IPS-NIHi11 (cell line): ENCODE data around the gene AVP.
"Not testable (repeated sequence)": the region's sequence is repeated elsewhere in the genome, so short reads cannot be mapped to it uniquely, and the experiment has no call there.

Experiments
- DNase-seq: peaks from one replicate; pipeline ENCODE4 v3.0.0; 2012; ENCODE audit warnings: mixed read lengths, low spot score

AVP gene, protein sequence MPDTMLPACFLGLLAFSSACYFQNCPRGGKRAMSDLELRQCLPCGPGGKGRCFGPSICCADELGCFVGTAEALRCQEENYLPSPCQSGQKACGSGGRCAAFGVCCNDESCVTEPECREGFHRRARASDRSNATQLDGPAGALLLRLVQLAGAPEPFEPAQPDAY

DNA sequence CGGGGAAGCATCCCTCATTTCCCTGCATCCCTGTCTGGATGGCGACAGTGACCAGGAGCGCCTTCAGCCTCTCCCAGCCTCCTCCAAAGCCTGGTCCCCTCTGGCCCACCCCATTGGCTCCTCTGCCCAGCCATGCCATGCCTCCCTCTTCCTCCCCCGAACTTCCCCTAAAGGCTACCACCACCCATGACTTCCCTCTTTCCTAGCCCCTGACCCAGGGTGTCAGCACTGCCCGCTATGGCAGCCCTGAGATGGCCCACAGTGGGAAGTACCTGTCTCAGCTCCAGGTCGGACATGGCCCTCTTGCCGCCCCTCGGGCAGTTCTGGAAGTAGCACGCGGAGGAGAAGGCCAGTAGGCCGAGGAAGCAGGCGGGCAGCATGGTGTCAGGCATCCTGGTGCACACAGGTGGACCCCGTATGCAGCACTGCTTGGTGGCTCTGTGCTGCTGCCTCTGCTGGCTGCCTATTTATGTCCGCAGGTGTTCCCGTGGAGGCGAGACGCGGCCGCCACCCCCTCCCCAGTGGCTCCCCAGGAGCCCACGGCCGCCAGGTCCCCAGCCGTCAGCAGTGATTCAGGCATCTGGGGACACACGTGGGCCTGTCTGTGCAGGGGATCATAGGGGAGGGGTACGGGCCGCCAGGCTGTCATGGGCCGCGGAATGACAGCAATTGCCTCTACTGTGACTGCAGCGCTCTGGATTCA lies at the start of gene AVP:
AVP (minus strand) TSS at position 442 of the 703 bp plus-strand sequence; CDS start at position 392, 50 bp downstream.
- peak; percentile 32 for DNase-seq

DNA sequence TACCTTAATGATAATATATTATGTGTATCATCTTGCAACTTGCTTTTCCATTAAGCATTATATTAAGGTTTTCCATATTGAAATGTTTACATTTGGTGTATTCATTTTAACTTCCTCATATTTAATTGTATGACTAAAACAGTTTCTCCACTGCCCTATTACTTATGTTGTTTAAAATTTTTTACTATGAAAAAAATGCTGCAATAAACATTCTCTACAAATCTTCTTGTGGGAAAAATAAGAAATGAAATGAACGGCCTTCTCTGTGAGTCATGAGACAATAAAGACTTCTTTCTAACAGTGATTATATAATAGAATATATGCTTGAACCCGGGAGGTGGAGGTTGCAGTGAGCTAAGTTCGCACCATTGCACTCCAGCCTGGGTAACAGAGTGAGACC lies 49.6 kb upstream of the AVP start:
- DNase-seq, result no peak

GRCh38 chr20:3133155-3133554 lies 48.6 kb upstream of the AVP start:
- no peak for DNase-seq

DNA sequence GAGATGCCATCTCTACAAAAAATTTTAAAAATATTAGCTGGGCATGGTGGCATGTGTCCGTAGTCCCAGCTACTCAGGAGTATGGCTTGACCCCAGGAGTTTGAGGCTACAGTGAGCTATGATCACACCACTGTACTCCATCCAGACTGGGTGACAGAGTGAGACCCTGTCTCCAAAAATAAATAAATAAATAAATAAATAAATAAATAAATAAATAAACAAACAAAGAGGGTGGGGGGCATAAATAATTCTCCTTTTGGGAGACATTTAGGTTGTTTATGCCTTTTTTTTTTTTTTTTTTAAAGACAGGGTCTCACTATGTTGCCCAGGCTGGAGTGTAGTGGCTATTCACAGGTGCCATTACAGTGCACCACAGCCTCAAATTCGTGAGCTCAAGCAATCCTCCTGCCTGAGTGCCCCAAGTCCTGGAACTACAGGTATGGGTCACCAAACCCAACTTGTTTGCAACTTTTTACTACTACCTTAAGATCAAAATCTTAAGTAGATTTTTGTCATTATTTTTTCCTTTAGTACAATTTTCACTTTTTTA lies 45.6 kb upstream of the AVP start:
- no peak for DNase-seq

DNA sequence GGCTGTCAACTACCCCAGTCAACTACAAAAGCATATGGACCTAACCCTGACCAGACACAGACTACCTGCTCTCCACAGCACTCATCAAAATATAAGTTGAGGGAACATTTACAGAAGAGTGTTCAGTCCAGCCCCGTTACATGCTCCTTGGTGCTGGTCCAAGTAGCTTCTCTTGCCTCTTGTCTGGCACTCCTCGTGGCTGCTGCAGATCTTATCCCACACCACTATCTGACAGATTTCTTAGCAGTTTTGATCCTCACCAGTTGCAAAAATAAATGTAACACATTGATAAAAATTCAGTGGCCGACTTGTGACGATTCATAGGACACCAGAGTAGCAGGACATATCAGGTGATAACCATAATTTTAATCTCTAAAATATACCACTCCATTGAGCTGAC lies 44.6 kb upstream of the AVP start:
- no peak for DNase-seq

DNA sequence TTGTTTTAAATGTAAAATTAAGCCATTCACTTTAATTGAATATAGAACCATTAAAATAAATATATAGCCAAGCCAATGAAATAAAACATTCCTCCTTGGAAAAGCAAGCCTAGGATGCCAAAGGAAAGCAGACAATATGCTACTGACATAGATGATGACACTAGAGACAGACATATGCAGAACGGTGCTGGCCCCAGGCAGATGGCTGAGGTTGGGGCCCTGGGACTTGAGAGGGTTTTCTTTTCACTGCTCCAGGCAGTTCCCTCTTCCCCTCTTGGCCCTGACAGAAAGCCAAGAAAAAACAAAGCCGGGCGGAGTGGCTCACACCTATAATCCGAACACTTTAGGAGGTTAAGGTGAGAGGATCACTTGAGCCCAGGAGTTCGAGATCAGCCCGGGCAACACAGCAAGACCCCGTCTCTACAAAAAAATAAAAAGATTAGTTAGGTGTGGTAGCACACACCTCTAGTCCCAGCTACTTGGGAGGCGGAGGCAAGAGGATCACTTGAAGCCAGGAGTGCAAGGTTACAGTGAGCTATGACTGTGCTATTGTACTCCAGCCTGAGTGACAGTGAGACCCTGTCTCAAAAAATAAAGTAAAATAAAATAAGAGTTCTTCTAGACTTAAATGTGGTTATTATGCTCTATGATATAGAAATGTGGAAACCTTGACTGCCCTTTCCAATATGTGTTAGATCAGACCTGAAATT lies 43.9 kb upstream of the AVP start:
- DNase-seq, result no peak

DNA sequence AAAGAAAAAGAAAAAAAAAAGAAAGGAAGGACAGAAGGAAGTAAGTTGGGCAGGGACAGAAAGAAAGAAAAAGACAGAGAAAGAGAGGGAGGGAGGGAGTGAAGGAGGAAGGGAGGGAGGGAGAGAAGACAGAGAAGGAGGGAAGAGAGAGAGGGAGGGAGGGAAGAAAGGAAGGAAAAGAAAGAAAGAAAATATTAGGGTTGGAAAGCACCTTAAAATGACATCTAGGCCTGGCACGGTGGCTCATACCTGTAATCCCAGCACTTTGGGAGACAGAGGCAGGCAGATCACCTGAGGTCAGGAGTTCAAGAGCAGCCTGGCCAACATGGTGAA lies 42.0 kb upstream of the AVP start:
- no peak for DNase-seq

GRCh38 chr20:3125776-3126526 lies 41.4 kb upstream of the AVP start:
- DNase-seq, result not testable (repeated sequence)

DNA sequence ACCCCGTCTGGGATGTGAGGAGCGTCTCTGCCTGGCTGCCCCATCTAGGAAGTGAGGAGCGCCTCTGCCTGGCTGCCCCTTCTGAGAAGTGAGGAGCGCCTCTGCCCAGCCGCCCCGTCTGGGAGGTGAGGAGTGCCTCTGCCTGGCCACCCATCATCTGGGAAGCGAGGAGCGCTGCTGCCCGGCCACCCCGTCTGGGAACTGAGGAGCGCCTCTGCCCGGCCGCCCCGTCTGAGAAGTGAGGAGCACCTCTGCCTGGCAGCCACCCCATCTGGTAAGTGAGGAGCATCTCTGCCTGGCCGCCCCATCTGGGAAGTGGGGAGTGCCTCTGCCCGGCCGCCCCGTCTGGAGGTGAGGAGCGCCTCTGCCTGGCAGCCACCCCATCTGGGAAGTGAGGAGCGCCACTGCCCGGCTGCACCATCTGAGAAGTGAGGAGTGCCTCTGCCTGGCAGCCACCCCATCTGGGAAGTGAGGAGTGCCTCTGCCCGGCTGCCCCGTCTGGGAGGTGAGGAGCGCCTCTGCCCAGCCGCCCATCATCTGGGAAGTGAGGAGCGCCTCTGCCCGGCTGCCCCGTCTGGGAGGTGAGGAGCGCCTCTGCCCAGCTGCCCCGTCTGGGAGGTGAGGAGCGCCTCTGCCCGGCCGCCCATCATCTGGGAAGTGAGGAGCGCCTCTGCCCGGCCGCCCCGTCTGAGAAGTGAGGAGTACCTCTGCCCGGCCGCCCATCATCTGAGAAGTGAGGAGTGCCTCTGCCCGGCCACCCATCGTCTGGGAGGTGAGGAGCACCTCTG lies 40.4 kb upstream of the AVP start:
- not testable (repeated sequence) for DNase-seq

DNA sequence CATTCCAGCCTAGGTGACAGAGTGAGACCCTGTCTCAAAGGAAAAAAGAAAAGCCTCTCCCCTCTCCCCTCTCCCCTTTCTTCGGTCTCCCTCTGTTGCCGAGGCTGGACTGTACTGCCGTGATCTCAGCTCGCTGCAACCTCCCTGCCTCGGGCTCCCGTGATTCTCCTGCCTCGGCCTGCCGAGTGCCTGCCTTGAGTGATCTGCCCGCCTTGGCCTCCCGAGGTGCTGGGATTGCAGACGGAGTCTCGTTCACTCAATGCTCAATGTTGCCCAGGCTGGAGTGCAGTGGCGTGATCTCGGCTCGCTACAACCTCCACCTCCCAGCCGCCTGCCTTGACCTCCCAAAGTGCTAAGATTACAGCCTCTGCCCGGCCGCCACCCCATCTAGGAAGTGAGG lies 39.6 kb upstream of the AVP start:
- DNase-seq, result not testable (repeated sequence)

GRCh38 chr20:3123542-3123941 lies 39.0 kb upstream of the AVP start:
- no peak for DNase-seq

DNA sequence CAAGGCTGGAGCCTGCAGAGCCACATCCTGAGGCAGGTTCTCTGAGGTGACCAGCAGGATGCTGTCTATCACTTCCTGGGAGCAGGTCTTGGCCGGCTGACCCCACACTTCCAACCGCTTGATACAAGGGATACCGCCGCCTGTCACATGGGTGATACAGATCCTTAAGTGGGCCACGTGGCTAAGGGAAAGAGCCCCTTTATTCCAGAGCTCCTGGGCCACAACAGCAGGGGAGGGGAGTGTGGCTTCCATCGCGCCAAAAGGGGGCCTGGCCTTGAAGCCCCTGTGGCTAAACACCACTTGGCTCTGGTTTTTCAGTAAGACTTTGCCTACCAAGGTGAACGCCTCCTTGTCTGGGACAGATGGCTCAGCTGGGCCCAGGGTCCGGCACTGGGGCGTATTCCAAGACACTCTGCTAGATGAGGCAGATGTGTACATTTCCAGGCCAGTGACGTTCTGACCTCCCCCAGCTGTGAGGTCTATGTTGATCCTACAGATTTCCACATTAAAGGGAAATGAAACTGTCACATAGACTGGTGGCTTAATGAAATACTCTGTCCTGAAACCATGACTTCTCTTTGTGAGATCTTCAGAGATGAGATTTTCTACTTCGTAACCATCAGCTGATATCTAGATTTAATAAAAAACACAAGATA lies 37.6 kb upstream of the AVP start:
- DNase-seq, result no peak

- DNase-seq, result no peak
Measured at GRCh38 chr20:3121271-3121911, 36.9 kb upstream of the AVP start.

GRCh38 chr20:3119044-3119443 lies 34.5 kb upstream of the AVP start:
- no peak for DNase-seq

GRCh38 chr20:3117839-3118379 lies 33.4 kb upstream of the AVP start:
- peak; percentile 45 for DNase-seq

DNA sequence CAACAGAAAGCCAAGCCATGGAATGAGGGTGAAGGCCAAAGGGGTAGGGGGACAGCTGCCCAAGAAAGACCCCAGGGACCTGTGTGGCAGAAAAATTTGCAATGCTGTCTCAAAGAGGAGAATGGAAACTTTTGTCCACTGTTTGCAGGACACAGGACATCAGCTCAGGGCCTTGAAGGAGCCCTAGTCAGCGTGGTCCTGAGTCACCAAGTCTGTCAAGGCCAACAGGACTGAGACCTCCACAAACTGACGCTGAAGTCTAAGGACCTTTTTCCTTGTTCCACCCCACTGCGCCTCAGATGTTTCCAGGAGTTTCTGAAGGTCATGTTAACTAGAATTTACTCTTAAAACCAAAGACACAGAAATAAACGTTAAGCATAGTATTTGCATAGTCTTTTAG lies 31.8 kb upstream of the AVP start:
- DNase-seq, result no peak

DNA sequence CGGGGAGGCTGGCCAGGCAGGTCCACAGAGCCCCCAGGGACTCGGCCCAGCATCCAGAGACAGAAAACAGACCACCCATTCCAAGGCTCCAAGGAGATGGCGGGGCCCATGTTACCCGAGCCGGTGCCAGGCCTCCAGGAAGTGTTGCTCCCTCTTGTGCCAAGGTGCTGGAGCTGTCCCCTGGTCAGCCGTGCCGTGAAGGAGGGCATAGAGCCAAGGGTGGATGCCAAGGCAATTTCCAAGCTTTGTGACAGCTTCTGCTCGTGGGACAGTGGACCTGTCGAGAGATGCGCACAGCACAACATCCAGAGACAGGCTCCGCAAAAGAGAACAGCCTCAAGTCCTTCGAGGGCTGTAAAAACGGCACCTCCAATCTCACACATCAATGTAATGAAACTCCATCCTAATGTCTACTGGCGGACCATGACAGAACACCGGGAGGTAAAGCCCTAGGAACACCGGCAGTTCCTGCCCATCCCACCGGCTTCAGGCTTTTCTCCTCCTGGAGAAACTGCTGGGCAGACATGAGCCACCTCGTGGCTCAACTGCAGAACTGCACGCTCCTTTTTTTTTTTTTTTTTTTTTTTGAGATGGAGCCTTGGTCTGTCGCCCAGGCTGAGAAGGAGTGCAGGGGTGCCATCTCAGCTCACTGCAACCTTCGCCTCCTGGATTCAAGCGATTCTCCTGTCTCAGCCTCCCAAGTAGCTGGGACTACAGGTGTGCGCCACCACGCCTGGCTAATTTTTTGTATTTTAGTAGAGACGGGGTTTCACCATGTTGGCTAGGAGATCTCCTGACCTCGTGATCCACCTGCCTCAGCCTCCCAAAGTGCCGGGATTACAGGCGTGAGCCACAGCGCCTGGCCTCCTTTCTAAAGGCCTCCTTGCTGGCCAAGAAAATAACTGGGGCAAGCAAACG lies 30.9 kb upstream of the AVP start:
- DNase-seq, result peak; percentile 95

DNA sequence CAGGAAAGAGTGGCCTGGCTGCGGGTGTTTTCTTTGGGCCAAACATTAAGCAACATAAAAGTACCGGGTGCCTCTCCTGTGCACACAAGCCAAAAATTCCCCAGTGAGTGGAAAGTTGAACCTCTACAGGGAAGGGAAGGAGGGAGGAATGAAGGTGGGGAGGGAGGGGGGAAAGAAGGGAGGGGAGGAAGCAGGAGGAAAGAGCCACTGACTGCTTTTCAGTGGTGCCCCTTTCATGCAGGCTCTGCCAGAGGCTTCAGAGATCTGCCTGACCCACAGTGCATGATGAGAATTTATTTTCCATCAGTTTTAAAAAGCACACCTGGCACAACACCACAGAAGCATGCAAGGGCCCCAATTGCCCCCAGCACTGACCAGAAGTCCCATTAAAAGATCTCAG lies 27.5 kb upstream of the AVP start:
- DNase-seq, result no peak

DNA sequence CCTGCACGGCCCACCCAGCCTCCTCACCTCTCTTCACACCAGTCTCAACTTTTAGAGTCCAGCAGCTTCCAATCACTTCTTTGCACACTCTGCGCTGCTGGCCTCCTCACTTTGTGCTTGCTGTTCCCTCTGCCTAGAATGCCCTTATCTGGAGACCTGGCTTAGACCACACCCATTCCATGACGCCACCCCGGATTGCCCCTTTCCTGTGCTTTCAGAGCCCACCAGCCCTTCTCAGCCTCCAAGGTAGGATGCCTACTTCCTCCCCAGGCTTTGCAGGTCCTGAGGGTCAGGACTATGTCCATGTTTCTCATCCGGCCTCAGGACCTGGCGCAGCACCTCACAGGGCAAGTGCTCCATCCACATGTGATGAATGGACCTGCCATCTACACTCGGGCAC lies 27.0 kb upstream of the AVP start:
- no peak for DNase-seq
